GM21717 (cell line): ENCODE results near the gene ANKRD34A.

Source experiments
- ATAC-seq: cut with Tn5 transposase; IDR thresholded peaks from one replicate; pipeline ENCODE4 v1.9.1; 2021; ENCODE audit warnings: mild to moderate bottlenecking, moderate library complexity; ENCODE audit not compliant: unreplicated experiment

ANKRD34A gene

DNA sequence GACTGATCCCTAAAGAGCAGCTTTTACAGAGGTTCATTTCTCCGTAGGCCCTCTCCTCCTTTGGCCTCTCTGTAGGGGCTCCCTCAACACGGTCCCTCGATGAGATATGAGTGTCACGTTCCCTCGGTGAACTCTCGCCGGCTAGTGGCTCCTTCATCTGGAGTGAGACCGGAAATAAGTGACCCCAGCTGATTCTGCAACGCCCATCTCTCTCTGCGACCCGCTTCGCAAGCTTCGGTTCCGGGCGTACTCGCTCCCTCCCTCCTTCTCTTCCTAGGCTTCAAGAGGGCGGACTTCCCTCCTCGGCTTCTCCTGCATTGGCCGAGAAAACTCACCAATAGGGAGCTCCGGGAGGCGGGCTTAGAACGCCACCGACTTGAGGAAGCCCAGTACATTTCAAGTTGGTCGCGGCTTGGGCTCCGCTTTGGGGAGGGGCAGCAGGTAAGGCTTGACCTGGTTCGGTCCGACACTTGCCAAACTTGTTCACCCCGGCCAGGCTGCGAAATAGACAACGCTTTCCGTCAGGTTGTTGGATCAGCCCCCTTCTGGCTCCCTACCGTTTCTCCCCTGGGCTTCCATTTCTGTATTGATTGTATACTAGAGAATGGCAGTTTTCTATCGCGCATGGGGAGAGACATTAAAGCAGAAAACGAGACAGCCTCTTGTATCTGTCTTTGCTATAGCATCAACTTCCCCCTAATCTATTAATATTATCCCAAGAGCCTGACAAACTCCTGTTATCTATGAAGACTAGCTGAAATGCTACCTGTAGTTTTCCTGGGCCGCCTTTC, at the start of gene ANKRD34A, which contains the start of gene POLR3GL:
Gene ANKRD34A, minus strand, starts transcription at position 248 of the 791 bp plus-strand sequence. CDS start 2,816 bp downstream, outside the sequence.
Gene POLR3GL, plus strand, starts transcription at position 363 of the 791 bp plus-strand sequence. CDS start 10,176 bp downstream, outside the sequence.
- ATAC-seq: peak; percentile 88

DNA sequence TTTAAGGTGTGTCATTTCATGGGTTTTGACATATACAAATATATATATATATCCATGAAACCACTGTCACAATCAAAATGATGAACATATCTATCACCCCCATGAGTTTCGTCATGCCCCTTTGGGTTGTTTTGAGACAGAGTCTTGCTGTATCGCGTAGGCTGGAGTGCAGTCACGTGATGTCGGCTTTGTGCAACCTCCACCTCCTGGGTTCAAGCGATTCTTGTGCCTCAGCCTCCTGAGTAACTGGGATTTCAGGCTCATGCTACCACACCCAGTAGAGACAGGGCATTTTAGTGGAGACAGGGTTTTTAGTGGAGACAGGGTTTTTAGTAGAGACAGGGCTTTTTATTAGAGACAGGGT, 49.2 kb upstream of the ANKRD34A start:
- ATAC-seq: no peak

DNA sequence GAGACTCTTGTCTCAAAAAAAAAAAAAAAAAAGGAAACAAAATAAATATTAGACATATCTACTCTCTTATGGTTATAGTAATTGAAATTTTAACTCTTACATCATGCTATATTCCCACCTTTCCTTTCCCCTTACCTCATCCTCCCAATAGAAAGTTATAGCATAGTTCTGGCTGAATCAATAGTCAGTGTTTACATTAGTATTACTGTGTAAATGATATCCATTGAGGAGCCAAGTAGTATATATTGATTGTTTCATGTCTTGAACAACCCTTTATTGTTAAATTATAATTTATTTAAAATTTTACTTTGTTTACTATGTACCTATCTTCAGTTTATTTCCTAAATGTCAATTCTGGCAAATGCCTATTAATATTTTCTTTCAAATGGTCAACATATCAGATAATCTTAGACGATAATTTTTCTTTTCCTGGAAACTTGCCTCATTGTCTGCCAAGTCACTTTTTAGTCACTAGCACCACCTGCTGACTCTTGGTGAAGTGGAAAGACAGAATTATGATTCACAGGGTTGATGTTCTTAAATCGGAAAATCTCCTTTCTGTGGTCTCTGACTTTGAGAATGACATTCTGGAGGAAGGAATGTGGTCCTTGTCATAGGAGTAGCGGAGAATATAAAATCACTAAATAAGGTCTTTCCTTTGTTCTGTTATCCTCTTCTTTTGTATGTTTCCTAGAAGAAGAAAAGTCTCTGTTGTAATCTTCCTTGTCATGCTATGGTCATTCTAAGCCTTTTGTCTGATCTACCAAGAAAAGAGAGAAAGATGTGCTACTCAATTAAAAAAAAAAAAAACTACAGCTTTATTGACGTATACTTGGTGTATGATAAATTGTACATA, 48.6 kb upstream of the ANKRD34A start:
- no peak for ATAC-seq

DNA sequence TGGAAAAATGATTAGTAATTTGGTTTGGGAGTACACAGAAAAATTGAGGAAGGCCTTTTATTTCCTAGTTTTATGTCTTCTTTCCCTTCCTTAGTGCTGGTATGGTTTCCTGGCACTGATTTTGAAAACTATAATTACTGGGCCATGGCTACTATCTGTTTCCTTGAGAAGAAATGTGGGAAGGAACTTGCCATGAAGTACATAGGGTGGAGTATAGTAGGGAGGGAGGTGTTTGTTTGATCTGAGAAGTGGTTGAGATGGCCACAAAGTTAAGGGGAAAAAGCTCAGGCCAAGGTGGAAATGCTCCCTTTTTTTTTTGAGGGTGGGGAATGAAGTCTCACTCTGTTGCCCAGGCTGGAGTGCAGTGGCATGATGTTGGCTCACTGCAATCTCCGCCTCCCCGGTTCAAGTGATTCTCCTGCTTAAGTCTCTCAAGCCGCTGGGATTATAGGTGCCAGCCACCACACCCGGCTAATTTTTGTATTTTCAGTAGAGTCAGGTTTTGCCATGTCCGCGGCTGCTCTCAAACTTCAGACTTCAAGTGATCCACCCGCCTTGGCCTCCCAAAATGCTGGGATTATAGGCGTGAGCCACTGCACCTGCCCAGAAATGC, 45.9 kb upstream of the ANKRD34A start:
- ATAC-seq: no peak

DNA sequence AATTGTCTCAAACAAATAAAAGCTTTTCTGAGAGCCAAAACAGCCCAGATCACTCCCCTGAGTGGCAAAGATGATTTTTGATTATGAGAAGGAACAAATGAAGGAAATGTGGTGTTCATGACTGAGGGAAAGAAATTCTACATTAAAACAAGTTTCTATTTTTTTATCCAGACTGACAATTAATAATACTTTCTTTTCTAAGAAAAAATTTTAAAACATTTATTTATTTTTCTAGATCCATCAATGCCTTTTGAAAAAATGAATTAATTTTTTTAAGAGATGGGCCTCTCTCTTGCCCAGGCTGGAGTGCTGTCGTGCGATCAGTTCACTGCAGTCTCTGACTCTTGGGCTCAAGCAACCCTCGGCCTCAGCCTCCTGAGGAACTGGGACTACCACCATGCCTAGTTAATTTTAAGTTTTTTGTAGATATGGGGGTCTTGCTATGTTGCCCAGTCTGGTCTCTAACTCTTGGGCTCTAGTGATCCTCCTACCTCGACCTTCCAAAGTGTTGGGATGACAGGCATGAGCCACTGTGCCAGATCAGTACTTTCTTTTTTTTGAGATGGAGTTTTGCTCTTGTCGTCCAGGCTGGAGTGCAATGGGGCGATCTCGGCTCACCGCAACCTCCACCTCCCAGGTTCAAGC, 43.2 kb upstream of the ANKRD34A start:
- no peak for ATAC-seq

DNA sequence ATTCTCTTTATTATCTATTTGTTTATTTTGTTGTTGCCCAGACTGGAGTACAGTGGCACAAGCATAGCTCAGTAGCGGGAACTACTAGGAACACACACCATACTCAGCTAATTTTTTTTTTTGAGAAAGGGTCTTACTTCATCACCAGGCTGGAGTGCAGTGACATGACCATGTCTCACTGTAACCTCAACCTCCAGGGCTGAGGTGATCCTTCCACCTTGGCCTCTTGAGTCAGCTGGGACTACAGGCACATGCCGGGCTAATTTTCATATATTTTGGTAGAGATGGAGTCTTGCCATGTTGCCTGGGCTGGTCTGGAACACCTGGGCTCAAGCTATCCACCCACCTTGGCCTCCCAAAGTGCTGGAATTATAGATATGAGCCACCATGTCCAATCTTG, 37.3 kb upstream of the ANKRD34A start:
- ATAC-seq: no peak

DNA sequence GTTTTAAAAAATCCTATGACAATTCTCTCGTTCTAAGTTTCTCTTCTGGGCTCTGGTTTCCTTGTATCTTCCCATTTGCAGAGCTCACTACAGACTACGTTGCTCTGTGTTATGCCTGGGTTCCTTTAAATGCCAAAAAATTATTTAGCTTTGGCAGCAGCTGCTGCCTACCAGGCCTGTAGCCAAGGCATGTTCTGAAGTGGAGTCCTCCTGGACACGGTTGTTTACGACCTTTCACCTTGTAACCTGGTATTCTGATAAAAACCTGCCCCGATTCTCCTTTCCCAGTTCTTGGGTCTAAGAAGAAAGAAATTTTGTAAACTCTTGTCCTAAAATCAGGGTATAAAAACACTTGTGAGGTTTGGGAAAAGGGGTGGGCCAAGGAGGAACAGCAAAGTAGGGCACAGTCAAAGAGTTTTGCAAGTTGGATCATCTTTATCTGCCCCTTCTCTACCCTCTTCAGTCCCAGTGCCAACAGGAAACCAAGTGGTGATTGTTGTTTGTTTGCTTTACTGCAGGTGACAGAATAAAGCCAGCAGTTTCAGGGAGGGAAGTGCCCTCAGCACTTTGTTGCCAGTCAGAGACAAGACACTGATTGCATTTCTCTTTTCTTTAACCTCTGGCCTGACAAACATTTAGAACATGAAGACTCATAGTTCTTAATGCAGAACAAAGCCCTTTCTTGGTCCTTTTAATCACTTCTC, 35.1 kb upstream of the ANKRD34A start:
- no peak for ATAC-seq

DNA sequence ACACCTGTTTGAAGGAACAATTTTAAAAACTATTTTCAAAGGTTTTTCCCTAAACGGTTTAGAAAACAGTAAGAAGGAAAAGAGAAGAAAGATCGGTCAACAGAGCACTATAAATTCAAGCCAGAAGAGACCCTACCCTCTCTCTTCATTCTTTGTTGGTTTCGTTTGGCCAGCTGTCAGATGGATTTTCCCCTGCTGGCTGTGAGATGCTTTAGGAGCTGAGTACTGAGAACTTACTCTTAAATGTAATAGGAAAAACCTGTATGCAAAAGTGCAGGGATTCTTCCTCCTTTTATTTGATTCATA, 33.3 kb upstream of the ANKRD34A start:
- ATAC-seq: no peak

DNA sequence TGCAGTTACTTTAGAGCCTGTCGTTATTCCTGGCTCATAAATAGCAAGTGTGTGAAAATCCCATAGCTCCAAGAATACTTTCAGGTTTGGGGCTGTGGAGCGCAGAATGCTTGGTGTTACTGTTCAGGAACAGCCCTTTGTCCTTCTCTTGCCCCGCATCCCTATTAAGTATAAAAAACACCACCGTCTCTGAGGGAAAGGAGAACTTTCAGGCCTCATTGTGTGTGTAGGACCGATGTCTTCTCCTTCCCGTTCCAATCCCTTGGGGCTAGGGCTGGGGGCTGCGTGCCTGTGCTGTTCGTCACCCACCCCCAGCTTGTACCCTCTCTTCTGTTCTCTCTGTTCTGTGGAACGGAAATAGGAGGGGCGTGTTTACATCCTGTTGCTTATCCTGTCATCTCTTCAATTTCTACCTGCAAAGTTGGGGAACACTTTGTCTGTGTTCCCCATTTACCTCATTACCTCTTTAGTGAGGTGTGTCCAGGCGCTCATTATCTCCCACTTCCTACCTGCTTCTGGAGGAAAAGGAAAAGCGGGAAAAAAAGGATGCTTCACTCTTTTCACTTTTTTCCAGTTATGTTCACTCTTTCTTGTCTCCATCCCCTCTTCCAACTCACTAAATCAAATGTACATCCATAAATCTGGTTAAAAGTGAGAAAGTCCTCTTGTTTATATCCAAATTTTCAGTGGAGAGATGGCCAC, 32.8 kb upstream of the ANKRD34A start:
- no peak for ATAC-seq

DNA sequence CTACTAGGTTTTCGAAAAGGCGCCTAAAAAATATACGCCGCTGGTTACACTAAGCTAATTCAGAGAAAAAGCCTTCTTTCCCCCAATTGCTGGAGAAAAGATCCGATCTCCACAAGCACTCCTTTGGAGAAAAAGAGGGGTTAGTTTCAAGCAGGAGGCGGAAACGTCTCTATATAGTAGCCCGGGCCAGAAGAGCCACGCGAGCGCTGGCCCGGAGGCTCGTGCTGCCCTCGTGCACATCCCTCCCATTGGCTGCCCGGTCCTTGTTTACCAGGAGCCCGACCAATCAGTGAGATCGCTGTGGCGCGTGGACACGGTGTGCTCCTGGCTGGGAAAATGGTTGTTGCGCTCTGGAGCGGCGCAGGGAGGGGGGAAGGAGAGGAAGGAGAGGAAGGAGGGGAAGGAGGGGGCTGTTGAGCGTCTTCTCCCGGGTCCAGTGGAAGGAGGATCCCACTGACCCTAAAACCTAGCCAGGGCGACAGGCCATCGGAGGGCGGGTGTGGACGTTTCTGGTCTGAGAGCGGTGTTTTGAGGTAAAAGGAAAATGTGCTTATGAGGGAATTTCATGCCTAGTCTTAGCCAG, 32.1 kb upstream of the ANKRD34A start, which contains the start of gene TXNIP:
Gene TXNIP, minus strand, starts transcription at position 147 of the 583 bp plus-strand sequence. CDS start 313 bp downstream, outside the sequence.
- peak; percentile 79 for ATAC-seq

DNA sequence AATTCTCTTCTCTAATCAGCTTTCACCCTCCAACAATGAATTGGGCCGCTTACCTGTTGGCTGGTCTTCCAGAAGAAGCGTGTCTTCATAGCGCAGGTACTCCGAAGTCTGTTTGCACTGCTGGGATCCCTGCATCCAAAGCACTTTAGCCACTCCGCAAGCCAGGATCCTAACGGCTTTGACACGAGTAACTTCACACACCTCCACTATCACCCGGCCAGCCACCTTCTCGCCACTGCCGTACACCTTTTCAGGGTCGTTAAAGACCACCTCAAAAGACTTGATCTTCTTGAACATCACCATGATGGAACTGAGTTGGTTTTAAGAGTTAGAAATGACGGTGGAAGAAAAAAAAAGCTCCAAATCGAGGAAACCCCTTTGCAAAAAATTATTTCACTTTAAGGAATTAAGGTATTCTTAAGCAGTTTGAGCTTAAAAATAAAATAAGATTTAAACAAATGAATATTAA, 31.6 kb upstream of the ANKRD34A start:
- no peak for ATAC-seq

DNA sequence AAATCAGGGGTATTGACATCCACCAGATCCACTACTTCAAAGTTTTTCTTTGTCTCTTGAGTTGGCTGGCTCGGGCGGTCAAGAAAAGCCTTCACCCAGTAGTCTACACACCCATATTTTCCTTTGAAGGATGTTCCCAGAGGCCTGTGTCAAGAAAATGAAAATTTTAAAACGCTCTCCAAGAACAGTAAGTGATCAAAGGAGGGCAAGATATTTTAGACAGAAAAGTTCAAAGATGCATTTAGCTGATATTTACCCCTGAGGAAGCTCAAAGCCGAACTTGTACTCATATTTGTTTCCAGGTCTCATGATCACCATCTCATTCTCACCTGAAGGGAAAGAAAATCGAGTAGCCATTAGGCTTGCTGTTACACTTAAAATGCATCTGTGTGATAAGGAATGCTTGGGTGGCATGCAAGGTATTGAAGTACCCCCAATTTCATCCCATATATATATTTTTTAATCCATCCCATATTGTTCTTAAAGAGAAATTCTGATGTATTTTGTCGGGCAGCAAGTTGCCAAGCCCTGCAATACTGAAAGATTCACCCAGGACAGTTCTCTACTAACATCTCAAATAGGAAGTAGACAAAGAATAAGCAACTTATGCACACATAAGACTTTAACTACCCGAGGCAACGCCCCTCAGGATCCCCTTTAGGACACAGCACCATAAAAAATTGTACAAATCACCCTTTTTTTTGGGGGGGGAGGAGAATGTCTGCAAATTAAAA, 30.9 kb upstream of the ANKRD34A start:
- ATAC-seq: no peak

DNA sequence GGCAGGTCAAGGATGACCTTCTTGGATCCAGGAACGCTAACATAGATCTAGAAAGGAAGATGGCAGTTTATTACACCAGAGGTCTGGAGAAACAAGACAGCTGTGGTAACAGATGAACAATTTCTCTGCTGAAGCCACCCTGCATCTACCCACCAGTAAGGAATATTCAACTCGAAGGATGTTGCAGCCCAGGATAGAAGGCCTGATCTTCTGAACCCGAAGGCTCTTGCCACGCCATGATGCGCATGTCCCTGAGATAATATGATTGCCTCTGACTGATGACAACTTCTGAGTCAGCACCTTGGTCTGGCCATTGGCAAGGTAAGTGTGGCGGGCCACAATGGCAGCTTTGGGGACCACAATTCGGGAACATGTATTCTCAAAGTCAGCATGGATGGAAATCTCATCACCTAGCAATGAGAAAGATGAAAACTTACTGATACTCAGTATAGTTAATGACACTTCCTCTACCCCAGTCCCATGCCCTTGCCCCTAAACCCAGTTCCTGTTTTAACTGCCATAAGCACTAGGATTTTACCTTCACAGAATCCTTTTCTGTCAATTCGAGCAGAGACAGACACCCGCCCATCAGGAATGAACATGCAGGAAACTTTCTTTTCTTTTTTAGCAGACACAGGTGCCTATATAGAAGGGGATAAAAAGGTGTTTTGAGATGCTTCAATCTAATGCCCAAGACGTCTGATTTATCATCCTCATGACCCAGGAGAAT, 30.2 kb upstream of the ANKRD34A start:
- no peak for ATAC-seq

DNA sequence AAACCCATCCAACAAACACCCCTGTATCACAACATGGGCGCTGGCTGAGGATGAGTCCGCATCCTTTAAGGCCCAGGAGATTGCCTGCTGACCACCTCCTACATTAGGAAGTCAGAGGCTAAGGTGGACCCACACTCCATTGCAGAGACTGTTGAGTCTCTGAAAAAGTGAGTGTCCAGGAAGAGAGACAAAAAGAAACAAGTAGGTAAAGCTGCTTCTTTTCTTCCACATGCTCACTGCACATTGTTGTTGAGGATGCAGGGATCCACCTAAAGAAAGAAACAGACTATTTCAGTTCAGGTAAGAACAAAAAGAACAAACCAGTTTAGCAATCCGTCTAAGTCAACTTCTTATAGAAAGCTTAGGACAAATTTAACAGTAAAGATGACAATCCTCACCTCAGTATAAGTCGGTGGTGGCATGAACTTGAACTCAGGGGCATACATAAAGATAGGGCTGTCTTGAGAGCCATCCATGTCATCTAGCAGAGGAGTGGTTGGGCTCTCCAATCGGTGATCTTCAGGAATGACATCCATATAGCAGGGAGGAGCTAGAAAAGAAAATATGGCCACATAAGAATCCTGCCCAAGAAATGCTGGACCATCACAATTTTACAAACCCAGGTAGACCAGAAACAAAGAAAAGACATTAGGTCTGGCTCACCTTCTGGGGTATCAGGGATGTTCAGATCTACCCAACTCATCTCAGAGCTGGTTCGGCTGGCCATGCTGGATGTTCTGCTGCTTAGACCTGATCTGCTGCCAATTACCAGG, 29.4 kb upstream of the ANKRD34A start:
- no peak for ATAC-seq

DNA sequence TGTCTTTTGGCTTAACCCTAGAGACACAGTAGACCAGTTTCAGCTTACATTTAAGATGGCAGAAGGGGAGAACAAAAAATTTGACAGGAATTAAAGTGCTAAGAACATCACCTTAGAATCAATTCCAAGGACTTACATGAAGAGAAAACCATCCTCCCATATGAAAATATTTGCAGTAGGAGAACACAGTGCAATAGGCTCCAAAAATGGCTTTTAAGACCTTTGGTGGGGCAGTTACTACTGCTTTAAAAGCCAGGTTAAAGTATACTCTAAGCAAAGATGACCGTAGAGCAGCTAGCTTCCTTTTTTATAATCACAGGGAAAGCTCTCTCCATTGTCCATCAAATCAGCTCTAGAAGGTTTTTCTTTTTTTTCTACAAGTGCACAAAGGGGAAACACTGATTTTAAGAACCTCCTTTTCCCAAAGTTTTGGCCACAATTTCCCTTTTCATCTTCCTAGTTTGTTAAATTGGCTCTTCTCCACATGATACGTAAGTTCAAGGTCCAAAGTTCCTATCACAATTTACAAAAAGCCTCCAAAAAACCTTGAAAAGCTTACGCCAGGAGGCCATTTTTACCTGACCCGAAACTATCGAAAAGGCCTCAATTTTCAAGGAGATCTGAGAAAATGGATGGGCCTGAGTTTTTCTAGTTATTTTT, 28.7 kb upstream of the ANKRD34A start:
- ATAC-seq: no peak

DNA sequence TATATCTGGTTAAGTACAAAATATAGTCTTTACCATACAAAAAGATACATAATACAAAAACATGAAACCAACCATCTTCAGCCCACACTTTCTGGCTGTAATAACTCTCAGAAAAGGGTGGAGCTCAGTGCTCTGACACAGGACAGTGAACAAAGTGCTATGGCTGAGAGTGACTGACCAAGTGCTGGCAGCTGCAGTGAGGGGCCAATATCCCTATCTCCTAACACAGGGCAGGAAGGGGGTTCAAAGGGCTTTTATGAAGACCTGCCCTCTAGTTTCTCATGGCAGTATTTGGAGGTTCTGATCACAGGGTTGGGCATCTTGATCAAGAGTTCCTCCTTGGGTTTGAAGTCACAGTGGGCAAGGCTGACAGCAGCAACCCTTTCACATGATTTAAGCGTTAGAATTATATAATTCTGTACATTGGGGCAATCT, 28.1 kb upstream of the ANKRD34A start:
- no peak for ATAC-seq
